NCI-H187 (cell line): Measurements from ENCODE around the gene TMA16.

Experiments
- DNase-seq, 2 experiments: peaks; one replicate each; lab custom pipeline; 2025; lab: John Stamatoyannopoulos, UW

Gene TMA16

DNA sequence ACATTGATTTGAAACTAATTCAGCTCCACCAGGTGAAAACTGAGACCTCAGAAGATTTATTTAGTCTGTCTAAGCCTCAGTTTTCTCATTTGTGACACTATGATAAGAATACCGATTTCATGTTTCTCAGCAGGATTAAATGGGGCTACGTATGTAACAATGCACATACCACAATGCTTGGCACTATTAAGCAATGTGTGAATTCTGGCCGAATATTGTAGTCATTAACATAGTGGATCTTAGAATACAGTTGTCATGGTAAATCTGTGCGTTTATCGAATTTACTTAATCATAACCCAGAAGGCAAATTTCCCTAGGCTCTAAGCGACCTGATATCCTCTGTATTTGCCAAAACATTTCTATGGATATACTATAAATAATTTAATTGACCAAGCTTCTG is 69.1 kb downstream of the TMA16 start:
- DNase-seq: no peak

DNA sequence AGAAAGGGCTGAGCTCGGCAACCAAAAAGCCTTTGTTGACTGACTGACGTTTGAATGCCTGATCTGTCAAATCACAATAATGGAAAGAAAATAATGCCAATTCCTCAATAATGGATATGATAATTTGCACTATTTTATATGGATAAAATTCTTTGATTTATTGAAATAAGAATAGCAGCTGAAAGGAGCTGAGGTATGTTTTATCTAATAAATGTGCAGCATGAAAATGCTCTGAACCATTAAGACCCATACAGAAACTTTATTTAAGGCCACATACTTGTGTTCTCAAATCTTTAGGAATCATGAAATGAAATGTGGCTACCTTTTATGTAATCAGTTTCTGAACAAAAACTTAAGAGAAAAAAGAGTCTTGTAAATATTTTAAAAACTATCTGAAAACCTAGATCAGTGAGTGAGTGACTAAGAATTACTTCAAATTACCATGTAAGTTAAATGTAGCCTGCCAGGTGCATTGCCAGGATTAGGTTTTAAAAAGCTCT is 69.8 kb downstream of the TMA16 start:
- DNase-seq: no peak

DNA sequence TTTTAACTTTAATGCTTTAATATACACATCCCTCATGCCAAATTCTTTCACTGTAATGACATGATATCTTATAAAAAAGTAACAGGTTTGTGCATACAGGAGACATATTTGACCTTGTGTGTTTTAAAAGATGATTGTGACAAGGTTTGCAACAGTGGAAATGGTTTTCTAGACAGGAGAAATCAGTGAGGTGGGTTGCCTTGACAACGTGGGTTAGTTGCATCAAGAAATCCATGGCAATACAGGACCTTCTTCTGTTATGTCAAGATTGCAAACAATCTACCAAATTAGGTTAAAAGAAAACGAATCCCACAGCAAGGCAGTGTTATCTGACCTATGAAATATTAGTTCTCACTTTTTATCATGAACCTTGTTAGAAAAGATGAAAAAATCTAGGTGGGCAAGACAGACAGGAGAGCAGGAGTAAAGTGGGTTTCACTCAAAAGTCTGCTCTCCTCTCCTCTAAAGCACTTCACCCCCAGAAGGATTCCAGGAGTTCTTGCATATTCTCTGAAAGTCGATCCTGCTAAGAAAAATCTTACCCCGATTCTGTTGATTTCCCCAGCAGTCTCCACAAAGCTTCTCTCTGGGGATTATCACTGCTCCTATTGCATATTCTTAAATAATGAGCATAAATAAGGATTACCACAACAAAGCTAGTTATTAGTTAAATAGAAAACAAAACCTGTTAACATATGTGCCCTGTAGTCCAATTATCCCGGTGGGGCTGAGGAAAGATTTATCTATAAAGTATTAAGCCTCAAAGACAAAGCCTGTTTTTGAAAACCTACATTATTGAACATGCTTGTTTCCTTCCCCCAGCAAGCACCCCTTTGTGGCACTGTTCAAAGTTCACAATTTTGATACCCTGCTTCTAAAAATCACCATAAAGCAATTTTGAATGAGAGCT is 71.0 kb downstream of the TMA16 start:
- DNase-seq: no peak

DNA sequence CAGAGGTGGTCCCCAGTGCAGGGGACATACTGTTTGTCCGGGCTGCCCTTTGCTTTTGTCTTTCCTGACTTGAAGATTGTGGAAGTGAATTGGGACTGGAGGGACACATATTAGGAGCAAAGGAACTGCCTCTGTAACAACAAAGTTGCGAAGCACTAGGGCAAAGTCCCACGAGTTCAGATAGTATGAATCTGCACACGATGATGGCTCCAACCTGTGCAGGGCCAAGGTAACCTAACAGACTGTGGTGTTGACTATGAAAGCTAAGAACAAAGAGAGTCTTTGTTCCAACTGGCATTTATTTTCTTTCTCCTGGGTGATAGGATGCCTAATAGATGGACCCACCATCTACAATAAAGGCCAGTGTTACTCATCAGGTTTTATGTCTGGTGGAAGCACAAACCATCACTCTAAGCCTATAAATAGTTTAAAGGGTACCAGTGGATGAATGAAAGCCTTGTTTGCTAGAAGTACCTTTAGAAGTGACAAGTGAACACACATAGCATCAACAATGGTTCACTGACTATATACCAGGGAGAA is 71.8 kb downstream of the TMA16 start:
- DNase-seq: no peak

DNA sequence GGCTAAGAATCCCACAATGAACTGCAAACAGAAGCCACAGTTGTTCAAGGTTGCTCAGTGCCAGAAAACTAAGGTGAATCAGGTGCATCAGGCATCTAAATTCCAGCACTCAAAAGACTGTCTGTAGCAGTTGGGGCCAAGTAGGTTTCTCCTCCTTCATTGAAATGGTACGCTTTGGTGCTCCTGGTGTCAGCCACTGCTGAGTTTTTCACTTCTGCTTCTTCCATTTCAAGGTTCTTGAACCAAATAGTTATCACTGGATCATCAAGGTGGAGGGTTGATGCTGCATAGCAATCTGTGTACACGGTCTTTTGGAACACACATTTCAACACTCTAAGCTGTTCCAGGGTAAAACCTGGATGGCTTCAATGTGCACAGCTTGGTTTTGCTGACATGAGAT is 74.4 kb downstream of the TMA16 start:
- no peak for DNase-seq
